ENCODE measurements around the gene ZNF649. TPM values are rescaled to one million over a fixed set of nuclear protein-coding genes. Genes with fewer than 3 reads are reported as not detected.
A peak's percentile ranks its signal among the peaks of the same experiment; 100 is the strongest.

The ZNF649 gene
- total RNA-seq, 2 donors from 2014 or later, result 4.0 to 5.7 TPM

DNA sequence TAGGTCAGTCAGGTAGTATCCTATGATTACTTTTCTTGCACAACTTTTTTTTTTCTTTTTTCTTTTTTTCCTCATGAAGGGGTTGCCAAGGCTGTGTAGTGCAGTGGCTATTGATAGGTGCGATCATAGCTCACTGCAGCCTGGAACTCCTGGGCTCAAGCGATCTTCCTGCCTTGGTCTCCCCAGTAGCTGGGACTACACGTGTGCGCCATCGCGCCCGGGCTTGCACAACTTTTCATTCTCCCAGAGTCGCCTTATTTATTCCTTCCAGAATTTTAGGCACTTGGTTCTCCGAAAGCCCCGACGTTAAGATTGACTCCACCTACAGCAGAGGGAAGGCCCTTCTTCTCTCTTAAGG lies 21.6 kb upstream of the ZNF649 start:
- intact Hi-C loops (cut with DNase I), result no loop called here
- H3K27ac ChIP-seq, result peak overlapping the region in 3 of 4 donors; percentile 82 to 94 (median 89)
- H3K27me3 ChIP-seq, result no peaks in the 10 kb centered on the region
- 13 to 16% methylated on average over 11 of the region's 11 CpGs for WGBS, 2 donors
- H3K4me3 ChIP-seq, result peak overlapping the region in 1 of 2 donors; percentile 79
- TF ChIP-seq CTCF (IDR thresholded peaks at IDR 0.05) (no peak), POLR2A (IDR thresholded peaks at IDR 0.05) (no peak)
- H3K36me3 ChIP-seq (replicated peaks in 1 of 2; ENCODE audit: insufficient read depth in 1 of 2, low read depth in 2 of 2), result no peaks in the 10 kb centered on the region
- no peak for DNase-seq
- peaks cover 8% of the 10 kb centered on the region for H3K4me1 ChIP-seq
- peaks cover 0 to 22% (median 0%) of the 10 kb centered on the region in 3 donors for H3K9me3 ChIP-seq
- no peak for ATAC-seq

GRCh38 chr19:51921949-51922348 lies 17.1 kb upstream of the ZNF649 start:
- Histone ChIP-seq H3K27ac (no peak overlapping the region), H3K4me1 (no peaks in the 10 kb centered on the region), H3K4me3 (no peak overlapping the region), H3K36me3 (replicated peaks in 1 of 2; ENCODE audit: insufficient read depth in 1 of 2, low read depth in 2 of 2) (no peaks in the 10 kb centered on the region), H3K9me3 (peaks cover 0 to 46% (median 0%) of the 10 kb centered on the region in 3 donors), H3K27me3 (no peaks in the 10 kb centered on the region)
- DNase-seq (no peak), ATAC-seq (no peak)
- intact Hi-C loops (cut with DNase I), result no loop called here
- no peak for TF ChIP-seq POLR2A (IDR thresholded peaks at IDR 0.05)
- TF ChIP-seq CTCF (IDR thresholded peaks at IDR 0.05), result no peak
- WGBS, 2 donors, result 83 to 88% methylated on average over 8 of the region's 8 CpGs

DNA sequence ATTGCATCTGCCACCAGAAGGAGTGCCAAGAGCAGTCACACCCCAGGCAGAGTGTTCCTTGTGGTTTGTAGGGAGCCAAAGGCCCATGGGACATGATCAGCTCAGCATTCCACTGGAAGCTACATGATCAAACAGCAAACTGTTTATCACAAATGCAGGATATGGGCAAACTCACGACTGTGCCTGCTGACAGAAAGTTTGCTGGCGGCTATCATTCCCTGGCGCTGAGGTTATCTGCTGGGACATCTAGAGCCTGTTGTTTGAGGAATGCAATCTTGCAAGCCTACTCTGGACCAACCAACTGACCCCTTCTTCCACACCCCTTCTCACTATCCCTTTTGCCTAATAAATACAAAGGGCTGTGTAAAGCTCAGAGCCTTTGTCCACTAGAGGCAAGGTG lies 14.8 kb upstream of the ZNF649 start:
- H3K9me3 ChIP-seq, result peaks cover 0 to 69% (median 7%) of the 10 kb centered on the region in 3 donors
- DNase-seq (no peak), ATAC-seq (no peak)
- no peaks in the 10 kb centered on the region for H3K36me3 ChIP-seq (replicated peaks in 1 of 2; ENCODE audit: insufficient read depth in 1 of 2, low read depth in 2 of 2)
- no peaks in the 10 kb centered on the region for H3K4me1 ChIP-seq
- TF ChIP-seq POLR2A (IDR thresholded peaks at IDR 0.05), result no peak
- TF ChIP-seq CTCF (IDR thresholded peaks at IDR 0.05), result no peak
- no peaks in the 10 kb centered on the region for H3K27me3 ChIP-seq
- 72 to 100% methylated on average over 2 to 3 of the region's 3 CpGs for WGBS, 2 donors
- H3K27ac ChIP-seq, result no peak overlapping the region
- H3K4me3 ChIP-seq, result no peak overlapping the region
- intact Hi-C loops (cut with DNase I), result no loop called here

DNA sequence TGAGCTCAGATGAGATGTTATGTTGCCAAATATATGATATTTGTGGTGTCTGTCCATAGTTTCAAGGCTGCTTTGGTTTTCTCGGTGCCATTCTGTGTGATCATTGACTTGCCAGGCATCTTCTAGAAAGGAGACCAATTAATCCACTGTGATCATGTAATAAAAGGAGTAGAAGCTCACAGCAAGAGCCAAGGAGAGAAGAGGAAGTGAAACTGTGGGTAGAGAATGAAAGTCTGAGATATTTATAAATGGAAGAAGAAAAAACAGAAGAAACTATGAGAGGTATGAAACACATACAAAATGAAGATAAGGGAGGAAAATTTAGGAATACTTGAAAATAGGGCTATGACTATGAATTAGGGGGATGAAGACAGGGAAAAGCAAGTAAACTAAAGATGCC lies 11.3 kb upstream of the ZNF649 start:
- intact Hi-C loops (cut with DNase I), result no loop called here

More for the DNA sequence above, 11.3 kb upstream of the ZNF649 start:
- 78 to 81% methylated on average over 1 of the region's 1 CpG for WGBS, 2 donors
- ATAC-seq (no peak), DNase-seq (no peak)
- Histone ChIP-seq H3K36me3 (replicated peaks in 1 of 2; ENCODE audit: insufficient read depth in 1 of 2, low read depth in 2 of 2) (no peaks in the 10 kb centered on the region), H3K27ac (no peak overlapping the region), H3K27me3 (no peaks in the 10 kb centered on the region), H3K9me3 (peaks cover 0 to 62% (median 7%) of the 10 kb centered on the region in 3 donors), H3K4me3 (no peak overlapping the region), H3K4me1 (no peaks in the 10 kb centered on the region)
- TF ChIP-seq CTCF (IDR thresholded peaks at IDR 0.05) (no peak), POLR2A (IDR thresholded peaks at IDR 0.05) (no peak)
